ENCODE results near the gene FAM167B.

Gene FAM167B

DNA sequence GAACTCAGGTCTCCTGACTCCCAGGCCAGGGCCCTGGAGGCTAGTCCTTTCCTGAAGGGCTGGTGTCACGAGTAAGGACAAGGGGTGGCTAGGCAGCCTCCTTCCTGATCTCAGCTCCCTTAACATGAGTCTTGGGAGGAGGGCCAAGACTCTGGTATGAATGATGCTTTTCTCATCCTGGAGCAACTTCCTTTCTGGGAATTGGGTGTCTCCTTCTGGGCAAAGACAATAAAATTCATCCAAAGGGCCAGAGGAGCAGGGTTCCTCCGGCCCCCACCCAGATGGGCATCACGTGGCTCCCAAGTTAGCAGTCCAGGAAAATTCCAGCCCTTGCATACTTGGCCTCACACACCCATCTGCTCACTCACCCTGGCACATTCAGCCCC lies at the start of gene FAM167B:
Gene FAM167B, plus strand, starts transcription at position 335 of the 386 bp plus-strand sequence. CDS start 200 bp downstream, outside the sequence.
- H3K4me3 ChIP-seq: no peak within 1 kb of the TSS
- TF ChIP-seq, protein P1, sequence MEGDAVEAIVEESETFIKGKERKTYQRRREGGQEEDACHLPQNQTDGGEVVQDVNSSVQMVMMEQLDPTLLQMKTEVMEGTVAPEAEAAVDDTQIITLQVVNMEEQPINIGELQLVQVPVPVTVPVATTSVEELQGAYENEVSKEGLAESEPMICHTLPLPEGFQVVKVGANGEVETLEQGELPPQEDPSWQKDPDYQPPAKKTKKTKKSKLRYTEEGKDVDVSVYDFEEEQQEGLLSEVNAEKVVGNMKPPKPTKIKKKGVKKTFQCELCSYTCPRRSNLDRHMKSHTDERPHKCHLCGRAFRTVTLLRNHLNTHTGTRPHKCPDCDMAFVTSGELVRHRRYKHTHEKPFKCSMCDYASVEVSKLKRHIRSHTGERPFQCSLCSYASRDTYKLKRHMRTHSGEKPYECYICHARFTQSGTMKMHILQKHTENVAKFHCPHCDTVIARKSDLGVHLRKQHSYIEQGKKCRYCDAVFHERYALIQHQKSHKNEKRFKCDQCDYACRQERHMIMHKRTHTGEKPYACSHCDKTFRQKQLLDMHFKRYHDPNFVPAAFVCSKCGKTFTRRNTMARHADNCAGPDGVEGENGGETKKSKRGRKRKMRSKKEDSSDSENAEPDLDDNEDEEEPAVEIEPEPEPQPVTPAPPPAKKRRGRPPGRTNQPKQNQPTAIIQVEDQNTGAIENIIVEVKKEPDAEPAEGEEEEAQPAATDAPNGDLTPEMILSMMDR (IDR thresholded peaks at IDR 0.05): no peak
- peak within 1 kb of the TSS; percentile 18 to 73 for H3K27ac ChIP-seq
- DNase-seq (ENCODE audit: low spot score): no peak

DNA sequence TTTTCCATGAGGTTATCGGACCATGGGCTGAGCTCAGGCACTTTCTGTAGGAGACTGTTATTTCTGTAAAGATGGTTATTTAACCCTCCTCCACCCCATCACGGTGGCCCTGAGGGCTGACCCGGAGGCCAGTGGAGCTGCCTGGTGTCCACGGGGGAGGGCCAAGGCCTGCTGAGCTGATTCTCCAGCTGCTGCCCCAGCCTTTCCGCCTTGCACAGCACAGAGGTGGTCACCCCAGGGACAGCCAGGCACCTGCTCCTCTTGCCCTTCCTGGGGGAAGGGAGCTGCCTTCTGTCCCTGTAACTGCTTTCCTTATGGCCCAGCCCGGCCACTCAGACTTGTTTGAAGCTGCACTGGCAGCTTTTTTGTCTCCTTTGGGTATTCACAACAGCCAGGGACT lies 49.2 kb upstream of the FAM167B start:
- DNase-seq (ENCODE audit: low spot score): no peak
- TF ChIP-seq, protein P1 (IDR thresholded peaks at IDR 0.05): no peak
- Histone ChIP-seq H3K27ac (no peak overlapping the region), H3K4me3 (no peak overlapping the region)

DNA sequence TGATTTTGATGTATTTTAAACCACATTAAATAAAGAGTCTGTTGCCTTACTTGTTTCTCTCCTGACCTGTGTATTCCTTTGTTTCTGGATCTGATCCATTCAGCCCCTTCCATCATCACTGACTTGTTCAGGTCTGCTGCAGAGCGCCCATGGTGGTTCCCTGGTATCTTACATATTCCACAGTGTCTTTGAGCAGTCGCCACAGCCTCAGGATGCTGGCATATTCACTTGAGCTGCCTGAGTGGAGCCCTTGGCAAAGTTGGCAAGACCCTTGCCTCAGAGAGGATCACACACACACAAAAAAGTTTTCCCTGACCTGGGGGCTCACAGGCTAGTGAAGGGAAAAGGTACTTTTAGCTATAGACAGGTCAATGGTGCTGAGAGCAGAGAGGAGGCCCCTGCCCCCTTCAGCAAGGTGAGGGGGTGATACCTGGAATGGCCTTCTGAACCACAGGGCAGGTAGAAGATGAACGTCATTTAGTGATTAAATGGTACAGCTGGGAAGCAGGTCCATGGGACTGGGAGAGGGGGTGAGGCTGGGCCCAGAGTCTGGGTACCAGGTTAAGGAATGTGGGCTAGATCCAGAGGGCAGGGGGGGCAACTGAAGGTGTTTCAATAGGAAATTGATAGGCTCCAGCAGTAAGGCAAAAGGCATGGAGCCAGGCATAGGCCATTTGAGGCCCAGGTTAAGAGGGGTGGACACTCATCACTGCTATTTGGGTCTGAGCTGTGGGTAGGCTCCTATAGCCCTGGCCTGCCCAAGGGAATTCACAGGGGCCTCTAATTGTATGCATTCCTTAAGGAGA lies 48.6 kb upstream of the FAM167B start:
- TF ChIP-seq, protein P1 (IDR thresholded peaks at IDR 0.05): no peak
- no peak for DNase-seq (ENCODE audit: low spot score)

DNA sequence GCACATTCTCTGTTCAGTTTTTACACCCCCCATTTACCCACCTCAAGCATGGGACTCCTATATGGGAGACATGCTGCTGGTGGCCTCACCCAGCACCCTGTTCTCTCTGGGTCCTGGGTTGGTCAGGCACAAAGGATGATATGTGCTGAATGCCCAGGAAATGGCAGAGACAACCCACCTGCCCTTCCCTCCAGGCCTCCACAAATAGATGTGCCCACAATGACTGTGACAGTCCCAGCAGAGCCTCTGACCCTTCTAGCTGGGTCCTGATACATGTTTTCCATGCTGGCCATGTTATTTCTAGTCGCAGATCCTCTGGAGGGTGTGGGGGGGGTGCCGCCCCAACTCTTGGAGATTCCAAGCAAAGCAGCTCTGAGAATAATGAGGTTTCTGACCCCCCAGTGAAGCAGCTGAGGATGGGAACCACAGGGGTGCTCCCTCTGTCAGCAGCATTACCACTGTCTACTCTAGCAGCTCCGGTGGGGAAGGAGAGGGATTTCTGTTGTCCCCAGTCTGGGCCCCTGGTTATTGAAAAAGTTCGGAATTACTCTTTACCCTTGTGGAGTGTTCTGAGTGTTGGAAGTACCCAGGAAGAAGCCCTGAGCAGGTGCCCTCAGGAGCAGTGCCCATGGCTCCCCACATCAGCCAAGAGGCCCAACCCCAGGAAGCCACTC lies 47.8 kb upstream of the FAM167B start:
- Histone ChIP-seq H3K4me3 (no peak overlapping the region), H3K27ac (peak overlapping the region; percentile 57 to 89)
- no peak for DNase-seq (ENCODE audit: low spot score)

More for the DNA sequence above, 48.6 kb upstream of the FAM167B start:
- Histone ChIP-seq H3K27ac (peak overlapping the region in 1 of 2 donors; percentile 89), H3K4me3 (no peak overlapping the region)

DNA sequence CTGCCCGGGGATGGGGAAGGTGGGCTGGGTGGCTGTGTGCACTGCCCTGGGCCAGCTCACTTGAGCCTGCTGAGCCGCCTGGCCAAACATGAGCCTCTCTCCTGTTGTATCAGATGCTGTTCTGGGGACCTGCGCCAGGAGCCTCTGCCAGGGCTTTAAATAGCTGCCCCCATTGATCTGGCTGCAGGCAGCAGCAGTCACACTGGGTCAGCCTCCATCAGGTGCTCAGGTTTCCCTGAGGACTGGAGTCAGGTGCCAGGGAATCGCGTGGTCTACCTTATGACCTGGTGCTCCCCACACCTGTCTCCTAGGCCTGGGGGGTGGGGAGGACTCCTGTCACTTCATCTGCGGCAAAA lies 47.3 kb upstream of the FAM167B start:
- TF ChIP-seq, protein P1 (IDR thresholded peaks at IDR 0.05): no peak
- peak overlapping the region; percentile 57 to 89 for H3K27ac ChIP-seq
- no peak for DNase-seq (ENCODE audit: low spot score)
- H3K4me3 ChIP-seq: peak overlapping the region; percentile 79

More for the DNA sequence above, 47.8 kb upstream of the FAM167B start:
- TF ChIP-seq, protein P1 (IDR thresholded peaks at IDR 0.05): no peak

DNA sequence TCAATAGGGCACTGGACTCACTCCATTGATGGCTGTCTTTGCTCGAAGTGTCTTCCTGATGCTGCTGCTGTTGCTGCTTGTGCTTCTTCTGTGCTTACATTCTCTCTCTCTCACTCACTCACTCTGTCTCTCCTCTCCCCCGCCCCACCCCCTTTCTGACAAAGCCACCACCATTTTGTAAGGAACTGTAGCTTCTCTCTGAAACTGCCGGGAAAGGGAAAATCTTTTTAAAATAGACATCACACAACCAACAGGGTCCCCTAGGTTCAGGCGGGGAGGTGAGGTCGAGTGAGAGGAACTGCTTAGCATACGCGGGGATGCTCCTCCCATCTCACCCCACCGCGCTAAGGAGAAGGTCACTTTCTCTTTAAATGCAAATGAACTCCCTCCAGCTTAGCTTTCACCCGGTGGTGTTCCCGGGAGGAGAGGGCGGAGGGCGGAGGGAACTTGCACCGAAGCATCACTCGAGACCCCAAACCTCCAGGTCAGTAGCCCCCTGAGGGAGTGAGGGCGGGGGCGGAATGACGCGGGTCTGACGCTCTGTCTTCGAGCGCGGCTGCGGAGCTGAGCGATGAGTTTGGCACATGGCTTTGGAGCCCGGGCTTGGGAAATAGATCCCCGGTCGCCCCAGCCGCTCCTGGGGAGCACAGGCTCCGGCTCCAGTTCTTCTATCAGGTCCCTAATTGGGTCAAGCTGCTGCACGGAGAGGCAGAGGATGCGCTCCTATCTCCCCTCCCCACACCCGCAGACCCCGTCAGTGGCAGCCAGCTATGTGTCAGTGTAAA lies 46.6 kb upstream of the FAM167B start, which contains the start of gene CCDC28B:
Gene CCDC28B, plus strand, starts transcription at position 370 of the 785 bp plus-strand sequence. CDS start 1,341 bp downstream, outside the sequence.
- H3K4me3 ChIP-seq: peak within 1 kb of the TSS; percentile 79
- TF ChIP-seq, protein P1 (IDR thresholded peaks at IDR 0.05): no peak
- H3K27ac ChIP-seq: peak within 1 kb of the TSS; percentile 57 to 89
- peak; percentile 87 for DNase-seq (ENCODE audit: low spot score)
